Body of pancreas (tissue), 4 donors: Measurements from ENCODE around the gene KIF3B. TPM values are rescaled to one million over a fixed set of nuclear protein-coding genes. Genes with fewer than 3 reads are reported as not detected.
"Not testable (repeated sequence)": the region's sequence is repeated elsewhere in the genome, so short reads cannot be mapped to it uniquely, and the experiment has no call there.

Experiments
- ATAC-seq: fragments of 150-250 bp; one replicate; pipeline ENCODE4 v1.9.1; 2016
- DNase-seq, 4 donors: peaks; one replicate each; pipeline ENCODE4 v3.0.0-alpha.2; 2019
- H3K27ac ChIP-seq, 4 donors: fragments of 200-600 bp; sonication (generic); 1 replicate in 3 of 4; 2 replicates in 1 of 4; pipeline versions ENCODE4 v1.5.1 to v1.6.1; 2016 to 2019; ENCODE audit warnings: mild to moderate bottlenecking in 1 of 4, mixed read lengths in 1 of 4, moderate library complexity in 1 of 4
- H3K27me3 ChIP-seq, 2 donors: fragments of 200-600 bp; sonication (generic); one replicate each; pipeline ENCODE4 v1.6.0; 2016; ENCODE audit warnings: mild to moderate bottlenecking in 1 of 2
- H3K36me3 ChIP-seq, 2 donors: fragments of 200-600 bp; sonication (generic); replicated peaks in 1 of 2; 2 replicates each; pipeline ENCODE4 v1.5.1; 2016; ENCODE audit warnings: low read depth in 2 of 2; ENCODE audit not compliant: insufficient read depth in 1 of 2
- H3K4me1 ChIP-seq: fragments of 200-600 bp; sonication (generic); one replicate; pipeline ENCODE4 v1.6.0; 2016
- H3K4me3 ChIP-seq, 2 donors: fragments of 200-600 bp; sonication (generic); 1 replicate in 1 of 2; 2 replicates in 1 of 2; pipeline ENCODE4 v1.5.1; 2016 to 2019
- H3K9me3 ChIP-seq, 3 donors: fragments of 200-600 bp; sonication (generic); 1 replicate in 2 of 3; 2 replicates in 1 of 3; pipeline ENCODE4 v1.5.1; 2016
- CTCF ChIP-seq, 7 experiments: fragments of 450-650 bp in 4 of 7; fragments of 200-600 bp in 3 of 7; sonication (generic) in 3 of 7; IDR thresholded peaks; one replicate each; pipeline ENCODE4 v1.5.1; 2016 to 2019; ENCODE audit warnings: antibody characterized with exemption in 7 of 7
- POLR2A ChIP-seq, 3 donors: fragments of 450-650 bp; IDR thresholded peaks; one replicate each; pipeline ENCODE4 v1.6.1; 2016; ENCODE audit warnings: antibody characterized with exemption in 3 of 3, mild to moderate bottlenecking in 2 of 3
- WGBS, 2 donors: methylation state at CpG; one replicate each; pipeline ENCODE4 v1.1.5; 2017; 5-methylcytosine and 5-hydroxymethylcytosine counted together
- intact Hi-C: fragments of 100-400 bp; cut with DNase I; formaldehyde crosslinking; loops from one replicate; pipeline ENCODE4 v1.15.1; 2023
- total RNA-seq, 2 donors: library from RNA; depleted of rRNA; stranded (reverse); fragments of >200 nt; gene quantifications; one replicate each; pipeline ENCODE4 v1.1.0, GENCODE V29; 2016

Gene KIF3B
- total RNA-seq, 2 donors from 2014 or later: 23.1 to 28.3 TPM

GRCh38 chr20:32252189-32252588, 25.3 kb upstream of the KIF3B start:
- no peak for TF ChIP-seq POLR2A (IDR thresholded peaks at IDR 0.05)
- no peak for TF ChIP-seq CTCF (IDR thresholded peaks at IDR 0.05)
- no peak for DNase-seq
- 90 to 92% methylated on average over 6 of the region's 6 CpGs for WGBS, 2 donors
- Histone ChIP-seq H3K4me3 (no peak overlapping the region), H3K9me3 (no peaks in the 10 kb centered on the region), H3K27ac (no peak overlapping the region), H3K4me1 (peaks cover 12% of the 10 kb centered on the region), H3K36me3 (no peaks in the 10 kb centered on the region), H3K27me3 (no peaks in the 10 kb centered on the region)
- intact Hi-C loops: no loop called here
- ATAC-seq: no peak

- H3K9me3 ChIP-seq, H3K27me3 ChIP-seq, H3K27ac ChIP-seq, ATAC-seq, H3K36me3 ChIP-seq, H3K4me3 ChIP-seq, intact Hi-C loops, DNase-seq: not testable (repeated sequence)
- WGBS, 2 donors: 87 to 91% methylated on average over 7 to 10 of the region's 10 CpGs
- H3K4me1 ChIP-seq: peaks cover 13% of the 10 kb centered on the region
Observed at GRCh38 chr20:32260973-32261372, 16.5 kb upstream of the KIF3B start.

GRCh38 chr20:32261644-32262043, 15.8 kb upstream of the KIF3B start:
- Histone ChIP-seq H3K9me3 (no peaks in the 10 kb centered on the region), H3K36me3 (no peaks in the 10 kb centered on the region), H3K4me1 (peaks cover 7% of the 10 kb centered on the region), H3K27me3 (no peaks in the 10 kb centered on the region), H3K4me3 (no peak overlapping the region), H3K27ac (no peak overlapping the region)
- no peak for DNase-seq
- ATAC-seq: no peak
- WGBS, 2 donors: 80 to 95% methylated on average over 2 of the region's 2 CpGs
- TF ChIP-seq POLR2A (IDR thresholded peaks at IDR 0.05) (no peak), CTCF (IDR thresholded peaks at IDR 0.05) (no peak)
- intact Hi-C loops: no loop called here

- no peak overlapping the region for H3K27ac ChIP-seq
- no peaks in the 10 kb centered on the region for H3K4me1 ChIP-seq
- intact Hi-C loops: no loop called here
- DNase-seq: no peak
- no peaks in the 10 kb centered on the region for H3K9me3 ChIP-seq
- TF ChIP-seq POLR2A (IDR thresholded peaks at IDR 0.05): no peak
- no peak for TF ChIP-seq CTCF (IDR thresholded peaks at IDR 0.05)
- H3K27me3 ChIP-seq: no peaks in the 10 kb centered on the region
- no peaks in the 10 kb centered on the region for H3K36me3 ChIP-seq
- WGBS, 2 donors: 47 to 60% methylated on average over 7 of the region's 7 CpGs
- ATAC-seq: no peak
- H3K4me3 ChIP-seq: no peak overlapping the region
Observed at GRCh38 chr20:32263398-32263954, 14.0 kb upstream of the KIF3B start.

- Histone ChIP-seq H3K4me3 (no peak overlapping the region), H3K9me3 (no peaks in the 10 kb centered on the region), H3K27me3 (no peaks in the 10 kb centered on the region), H3K36me3 (no peaks in the 10 kb centered on the region), H3K27ac (no peak overlapping the region), H3K4me1 (no peaks in the 10 kb centered on the region)
- no peak for DNase-seq
- WGBS, 2 donors: 80 to 87% methylated on average over 5 of the region's 5 CpGs
- intact Hi-C loops: no loop called here
- TF ChIP-seq CTCF (IDR thresholded peaks at IDR 0.05) (no peak), POLR2A (IDR thresholded peaks at IDR 0.05) (no peak)
- no peak for ATAC-seq
Observed at GRCh38 chr20:32271620-32272019, 5.8 kb upstream of the KIF3B start.
